ENCODE measurements around the gene BICC1.

Gene BICC1

GRCh38 chr10:58757352-58758065 lies 244.8 kb downstream of the BICC1 start:
- H3K4me1 ChIP-seq (ENCODE audit: insufficient read depth, low read length, poor library complexity, severe bottlenecking) = no peaks in the 10 kb centered on the region
- no peaks in the 10 kb centered on the region for H3K9me3 ChIP-seq (ENCODE audit: insufficient read depth, low read depth, low read length)
- no peaks in the 10 kb centered on the region for H4K20me1 ChIP-seq (ENCODE audit: insufficient read depth, low read length, poor library complexity, severe bottlenecking)
- no peak overlapping the region for H3K4me3 ChIP-seq (ENCODE audit: low read length, poor library complexity, severe bottlenecking)
- TF ChIP-seq CTCF (conservative IDR thresholded peaks at IDR 0.05; ENCODE audit: low read length) = no peak
- no peaks in the 10 kb centered on the region for H3K79me2 ChIP-seq (ENCODE audit: insufficient read depth, low read length)
- H3K4me2 ChIP-seq (ENCODE audit: low read depth, low read length, poor library complexity, severe bottlenecking) = no peak overlapping the region
- no peaks in the 10 kb centered on the region for H3F3A ChIP-seq (ENCODE audit: low read depth)
- H3K27me3 ChIP-seq (ENCODE audit: insufficient read depth, low read length, poor library complexity, severe bottlenecking) = no peaks in the 10 kb centered on the region
- no peaks in the 10 kb centered on the region for H3K36me3 ChIP-seq (ENCODE audit: insufficient read depth, low read length)
- no peak overlapping the region for H3K9ac ChIP-seq (ENCODE audit: low read depth, low read length, poor library complexity, severe bottlenecking)
- H2AFZ ChIP-seq (ENCODE audit: low read length) = no peak overlapping the region
- no peaks in the 10 kb centered on the region for H3K9me2 ChIP-seq (replicated peaks; ENCODE audit: low read depth, low read length)

- no peak for TF ChIP-seq EZH2phosphoT487 (IDR thresholded peaks at IDR 0.05; ENCODE audit: borderline replicate concordance)
- TF ChIP-seq CTCF (conservative IDR thresholded peaks at IDR 0.05; ENCODE audit: low read length) = no peak
- H3K9me3 ChIP-seq (ENCODE audit: insufficient read depth, low read depth, low read length) = no peaks in the 10 kb centered on the region
- no peaks in the 10 kb centered on the region for H3F3A ChIP-seq (ENCODE audit: low read depth)
- H3K4me3 ChIP-seq (ENCODE audit: low read length, poor library complexity, severe bottlenecking) = no peak overlapping the region
- H3K36me3 ChIP-seq (ENCODE audit: insufficient read depth, low read length) = no peaks in the 10 kb centered on the region
- H3K4me1 ChIP-seq (ENCODE audit: insufficient read depth, low read length, poor library complexity, severe bottlenecking) = no peaks in the 10 kb centered on the region
- H3K9ac ChIP-seq (ENCODE audit: low read depth, low read length, poor library complexity, severe bottlenecking) = no peak overlapping the region
- H3K27me3 ChIP-seq (ENCODE audit: insufficient read depth, low read length, poor library complexity, severe bottlenecking) = no peaks in the 10 kb centered on the region
- H4K20me1 ChIP-seq (ENCODE audit: insufficient read depth, low read length, poor library complexity, severe bottlenecking) = no peaks in the 10 kb centered on the region
- no peaks in the 10 kb centered on the region for H3K9me2 ChIP-seq (replicated peaks; ENCODE audit: low read depth, low read length)
- H3K79me2 ChIP-seq (ENCODE audit: insufficient read depth, low read length) = no peaks in the 10 kb centered on the region
- H2AFZ ChIP-seq (ENCODE audit: low read length) = no peak overlapping the region
- no peak overlapping the region for H3K4me2 ChIP-seq (ENCODE audit: low read depth, low read length, poor library complexity, severe bottlenecking)
These were observed 245.6 kb downstream of the BICC1 start for GRCh38 chr10:58758321-58758720.

GRCh38 chr10:58764087-58764747 lies 251.5 kb downstream of the BICC1 start:
- no peaks in the 10 kb centered on the region for H4K20me1 ChIP-seq (ENCODE audit: insufficient read depth, low read length, poor library complexity, severe bottlenecking)

More at GRCh38 chr10:58764087-58764747, 251.5 kb downstream of the BICC1 start:
- H3F3A ChIP-seq (ENCODE audit: low read depth) = no peaks in the 10 kb centered on the region
- no peaks in the 10 kb centered on the region for H3K9me3 ChIP-seq (ENCODE audit: insufficient read depth, low read depth, low read length)
- H3K4me2 ChIP-seq (ENCODE audit: low read depth, low read length, poor library complexity, severe bottlenecking) = no peak overlapping the region
- no peaks in the 10 kb centered on the region for H3K9me2 ChIP-seq (replicated peaks; ENCODE audit: low read depth, low read length)
- H3K79me2 ChIP-seq (ENCODE audit: insufficient read depth, low read length) = no peaks in the 10 kb centered on the region
- H3K36me3 ChIP-seq (ENCODE audit: insufficient read depth, low read length) = no peaks in the 10 kb centered on the region
- H3K9ac ChIP-seq (ENCODE audit: low read depth, low read length, poor library complexity, severe bottlenecking) = no peak overlapping the region
- H3K27me3 ChIP-seq (ENCODE audit: insufficient read depth, low read length, poor library complexity, severe bottlenecking) = no peaks in the 10 kb centered on the region
- H2AFZ ChIP-seq (ENCODE audit: low read length) = no peak overlapping the region
- H3K4me3 ChIP-seq (ENCODE audit: low read length, poor library complexity, severe bottlenecking) = no peak overlapping the region
- TF ChIP-seq EZH2phosphoT487 (IDR thresholded peaks at IDR 0.05; ENCODE audit: borderline replicate concordance) = no peak
- TF ChIP-seq CTCF (conservative IDR thresholded peaks at IDR 0.05; ENCODE audit: low read length) = no peak
- no peaks in the 10 kb centered on the region for H3K4me1 ChIP-seq (ENCODE audit: insufficient read depth, low read length, poor library complexity, severe bottlenecking)
